ENCODE measurements around the gene SARDH. TPM values are rescaled to one million over a fixed set of nuclear protein-coding genes. Genes with fewer than 3 reads are reported as not detected.

SARDH gene, protein sequence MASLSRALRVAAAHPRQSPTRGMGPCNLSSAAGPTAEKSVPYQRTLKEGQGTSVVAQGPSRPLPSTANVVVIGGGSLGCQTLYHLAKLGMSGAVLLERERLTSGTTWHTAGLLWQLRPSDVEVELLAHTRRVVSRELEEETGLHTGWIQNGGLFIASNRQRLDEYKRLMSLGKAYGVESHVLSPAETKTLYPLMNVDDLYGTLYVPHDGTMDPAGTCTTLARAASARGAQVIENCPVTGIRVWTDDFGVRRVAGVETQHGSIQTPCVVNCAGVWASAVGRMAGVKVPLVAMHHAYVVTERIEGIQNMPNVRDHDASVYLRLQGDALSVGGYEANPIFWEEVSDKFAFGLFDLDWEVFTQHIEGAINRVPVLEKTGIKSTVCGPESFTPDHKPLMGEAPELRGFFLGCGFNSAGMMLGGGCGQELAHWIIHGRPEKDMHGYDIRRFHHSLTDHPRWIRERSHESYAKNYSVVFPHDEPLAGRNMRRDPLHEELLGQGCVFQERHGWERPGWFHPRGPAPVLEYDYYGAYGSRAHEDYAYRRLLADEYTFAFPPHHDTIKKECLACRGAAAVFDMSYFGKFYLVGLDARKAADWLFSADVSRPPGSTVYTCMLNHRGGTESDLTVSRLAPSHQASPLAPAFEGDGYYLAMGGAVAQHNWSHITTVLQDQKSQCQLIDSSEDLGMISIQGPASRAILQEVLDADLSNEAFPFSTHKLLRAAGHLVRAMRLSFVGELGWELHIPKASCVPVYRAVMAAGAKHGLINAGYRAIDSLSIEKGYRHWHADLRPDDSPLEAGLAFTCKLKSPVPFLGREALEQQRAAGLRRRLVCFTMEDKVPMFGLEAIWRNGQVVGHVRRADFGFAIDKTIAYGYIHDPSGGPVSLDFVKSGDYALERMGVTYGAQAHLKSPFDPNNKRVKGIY
- total RNA-seq: 4.7 TPM

- no peaks in the 10 kb centered on the region for H3K27me3 ChIP-seq (ENCODE audit: insufficient read depth, low read length)
- H3K9me3 ChIP-seq (ENCODE audit: low read depth, low read length): no peaks in the 10 kb centered on the region
- H3K4me1 ChIP-seq (ENCODE audit: insufficient read depth, low read length): peaks cover 4% of the 10 kb centered on the region
- H3K4me3 ChIP-seq (ENCODE audit: low read length): peak within 1 kb of the TSS; percentile 4
These were observed at the start of gene SARDH for GRCh38 chr9:133737774-133738639. SARDH (minus strand) TSS chr9:133738352; CDS start chr9:133734173, 4,179 bp downstream.

DNA sequence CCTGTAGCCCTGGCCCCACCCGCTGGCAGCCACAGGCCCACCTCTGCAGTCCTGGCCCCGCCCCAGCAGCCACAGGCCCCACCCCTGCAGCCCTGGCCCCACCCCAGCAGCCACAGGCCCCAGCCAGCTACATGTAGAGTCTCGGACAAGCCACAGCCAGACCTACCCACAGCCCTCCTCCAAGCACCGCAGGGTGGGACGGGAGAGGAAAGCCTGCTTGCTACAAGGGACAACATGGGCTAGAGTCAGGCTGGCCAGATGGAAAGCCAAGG, 49.5 kb upstream of the SARDH start:
- Histone ChIP-seq H3K4me1 (ENCODE audit: insufficient read depth, low read length) (peaks cover 59% of the 10 kb centered on the region), H3K4me3 (ENCODE audit: low read length) (no peak overlapping the region), H3K9me3 (ENCODE audit: low read depth, low read length) (no peaks in the 10 kb centered on the region), H3K27me3 (ENCODE audit: insufficient read depth, low read length) (no peaks in the 10 kb centered on the region)

GRCh38 chr9:133786907-133787753, 49.0 kb upstream of the SARDH start:
- no peak overlapping the region for H3K4me3 ChIP-seq (ENCODE audit: low read length)
- H3K27me3 ChIP-seq (ENCODE audit: insufficient read depth, low read length): no peaks in the 10 kb centered on the region
- no peaks in the 10 kb centered on the region for H3K9me3 ChIP-seq (ENCODE audit: low read depth, low read length)
- peaks cover 58% of the 10 kb centered on the region for H3K4me1 ChIP-seq (ENCODE audit: insufficient read depth, low read length)

DNA sequence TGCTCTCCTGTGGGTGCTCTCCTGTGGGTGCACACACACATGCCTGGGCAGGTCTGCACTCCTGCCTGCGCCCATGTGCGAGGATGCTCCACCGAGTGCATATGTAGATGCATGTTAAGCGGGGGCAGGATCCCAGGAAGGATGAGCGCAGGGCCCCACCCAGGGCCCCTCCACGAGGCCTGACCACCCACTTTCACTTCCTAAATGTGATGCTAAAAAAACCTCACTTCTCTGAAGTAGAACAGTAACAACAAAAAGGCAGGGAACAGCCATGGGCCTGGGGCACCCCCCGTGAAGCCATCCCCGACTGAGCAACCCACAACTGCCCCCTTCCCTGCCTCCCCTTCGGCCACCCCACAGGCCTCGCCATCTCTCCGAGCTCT, 48.2 kb upstream of the SARDH start:
- Histone ChIP-seq H3K4me3 (ENCODE audit: low read length) (no peak overlapping the region), H3K4me1 (ENCODE audit: insufficient read depth, low read length) (peaks cover 58% of the 10 kb centered on the region), H3K27me3 (ENCODE audit: insufficient read depth, low read length) (no peaks in the 10 kb centered on the region), H3K9me3 (ENCODE audit: low read depth, low read length) (no peaks in the 10 kb centered on the region)

GRCh38 chr9:133785753-133786370, 47.7 kb upstream of the SARDH start:
- Histone ChIP-seq H3K9me3 (ENCODE audit: low read depth, low read length) (no peaks in the 10 kb centered on the region), H3K4me1 (ENCODE audit: insufficient read depth, low read length) (peaks cover 58% of the 10 kb centered on the region), H3K27me3 (ENCODE audit: insufficient read depth, low read length) (no peaks in the 10 kb centered on the region), H3K4me3 (ENCODE audit: low read length) (no peak overlapping the region)

GRCh38 chr9:133784731-133785561, 46.8 kb upstream of the SARDH start:
- Histone ChIP-seq H3K27me3 (ENCODE audit: insufficient read depth, low read length) (no peaks in the 10 kb centered on the region), H3K9me3 (ENCODE audit: low read depth, low read length) (no peaks in the 10 kb centered on the region), H3K4me1 (ENCODE audit: insufficient read depth, low read length) (peaks cover 57% of the 10 kb centered on the region), H3K4me3 (ENCODE audit: low read length) (no peak overlapping the region)

GRCh38 chr9:133783331-133783731, 45.2 kb upstream of the SARDH start:
- Histone ChIP-seq H3K4me1 (ENCODE audit: insufficient read depth, low read length) (peaks cover 41% of the 10 kb centered on the region), H3K4me3 (ENCODE audit: low read length) (no peak overlapping the region), H3K9me3 (ENCODE audit: low read depth, low read length) (no peaks in the 10 kb centered on the region), H3K27me3 (ENCODE audit: insufficient read depth, low read length) (no peaks in the 10 kb centered on the region)

DNA sequence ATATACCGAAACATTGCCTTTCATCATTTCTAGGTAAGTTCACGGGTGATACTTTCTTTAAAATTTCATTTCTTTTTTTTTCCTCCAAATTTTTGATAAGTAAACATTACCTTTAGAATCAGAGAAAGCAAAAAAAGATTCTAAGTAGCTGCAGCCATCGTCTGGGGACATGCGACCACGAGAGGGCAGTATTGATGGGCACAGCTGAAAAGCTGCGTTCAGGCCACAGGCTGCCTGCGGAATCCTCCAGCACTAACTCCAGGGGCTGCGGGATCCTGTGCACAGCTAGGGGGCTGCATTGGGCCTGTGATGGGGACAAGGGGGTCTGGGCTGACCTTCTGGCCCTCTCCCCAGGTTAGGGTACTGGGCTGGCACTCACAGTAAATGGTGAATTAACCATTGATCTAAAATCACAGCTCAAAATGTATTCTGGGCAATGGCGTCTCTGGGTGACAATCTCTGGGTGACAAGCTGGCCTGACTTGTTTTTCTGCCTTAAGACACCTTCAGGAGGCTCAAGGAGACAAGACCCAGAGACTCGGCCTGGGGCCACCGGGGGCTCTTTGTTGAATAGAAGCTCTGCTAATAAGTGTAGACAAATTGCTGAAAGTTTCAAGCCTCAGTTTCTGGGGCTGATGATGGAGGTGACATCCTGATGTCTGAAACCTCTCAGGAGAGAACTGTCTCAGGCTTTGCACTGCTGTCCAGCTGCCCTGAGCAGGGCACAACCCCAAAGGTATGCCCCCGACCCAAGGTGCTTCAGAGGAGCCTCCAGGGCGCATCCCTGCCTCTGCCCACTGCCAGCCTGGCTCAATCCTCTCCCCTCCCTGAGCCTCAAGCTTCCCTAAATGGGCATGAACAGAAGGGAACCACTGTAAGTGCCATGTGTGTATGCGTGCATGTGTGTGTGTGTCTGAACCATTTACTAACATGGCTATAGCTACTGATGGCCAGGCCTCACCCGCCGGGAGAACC, 44.3 kb upstream of the SARDH start:
- Histone ChIP-seq H3K9me3 (ENCODE audit: low read depth, low read length) (no peaks in the 10 kb centered on the region), H3K27me3 (ENCODE audit: insufficient read depth, low read length) (no peaks in the 10 kb centered on the region), H3K4me1 (ENCODE audit: insufficient read depth, low read length) (peaks cover 32% of the 10 kb centered on the region), H3K4me3 (ENCODE audit: low read length) (no peak overlapping the region)

- H3K9me3 ChIP-seq (ENCODE audit: low read depth, low read length): no peaks in the 10 kb centered on the region
- no peaks in the 10 kb centered on the region for H3K27me3 ChIP-seq (ENCODE audit: insufficient read depth, low read length)
- H3K4me1 ChIP-seq (ENCODE audit: insufficient read depth, low read length): peaks cover 26% of the 10 kb centered on the region
- no peak overlapping the region for H3K4me3 ChIP-seq (ENCODE audit: low read length)
These were observed 43.6 kb upstream of the SARDH start for GRCh38 chr9:133781828-133782135.

DNA sequence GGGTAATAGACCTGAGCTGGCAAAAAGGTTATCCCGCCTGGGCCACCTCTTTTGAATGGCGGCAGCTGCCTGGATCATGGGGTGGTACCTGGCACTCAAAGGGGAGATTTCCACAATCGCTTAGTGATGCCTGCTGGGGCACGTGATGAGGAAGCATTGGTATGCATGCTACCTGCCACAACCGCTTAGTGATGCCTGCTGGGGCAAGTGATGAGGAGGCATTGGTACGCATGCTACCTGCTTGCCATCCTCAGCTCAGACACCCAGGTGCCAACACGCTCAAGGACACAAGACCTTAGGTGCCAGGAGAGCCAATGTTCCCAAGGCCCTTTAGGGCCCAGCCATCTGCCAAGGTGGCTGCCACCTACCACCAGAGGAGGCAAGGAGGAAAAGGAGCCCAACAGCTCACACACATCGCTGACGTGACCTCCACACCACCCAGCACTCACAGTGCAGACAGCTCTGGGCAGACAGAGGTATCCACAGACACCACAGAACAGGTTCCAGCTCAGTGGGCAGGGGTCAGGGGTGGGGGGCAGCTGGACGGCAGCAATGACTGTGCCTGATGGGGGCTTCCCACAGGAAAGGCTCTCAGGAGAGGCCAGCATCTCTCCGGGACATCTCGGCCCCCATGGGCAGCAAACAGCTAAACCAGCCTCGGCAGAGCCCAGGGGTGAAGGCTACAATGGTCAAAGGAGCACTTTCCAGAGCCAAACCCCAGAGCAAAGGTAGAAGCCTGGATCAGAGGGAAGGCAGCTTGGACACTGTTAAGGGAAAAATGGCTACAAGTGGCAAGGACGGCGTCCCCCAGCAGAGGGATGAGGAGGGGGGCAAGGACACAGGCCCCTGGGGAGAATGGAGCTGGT, 43.0 kb upstream of the SARDH start:
- no peak overlapping the region for H3K4me3 ChIP-seq (ENCODE audit: low read length)

DNA sequence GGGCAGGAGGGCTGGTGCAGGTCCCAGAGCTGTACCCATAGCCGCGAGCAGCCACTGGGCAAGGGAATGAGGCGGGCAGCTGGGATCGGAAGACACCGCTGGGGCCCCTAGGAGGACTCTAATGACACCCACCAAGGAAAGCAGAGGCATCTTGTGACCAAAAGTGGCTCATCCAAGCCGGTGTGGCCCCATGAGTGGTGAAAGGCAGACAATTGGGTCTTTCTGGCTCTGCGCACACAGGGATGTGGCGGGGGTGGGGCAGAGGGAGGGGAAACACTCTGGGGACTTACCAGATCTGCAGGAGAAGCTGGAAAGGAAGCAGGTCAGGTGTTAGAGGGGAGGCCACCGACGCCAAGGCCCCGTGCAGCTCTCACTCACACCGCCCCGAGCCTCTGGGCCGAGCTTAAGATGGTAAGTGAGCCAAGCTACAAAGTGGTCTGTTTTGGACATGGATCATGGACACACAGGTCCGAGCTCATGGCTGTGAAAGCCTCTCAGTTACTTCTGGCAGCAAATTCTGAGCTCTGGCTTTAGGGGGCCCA, 42.3 kb upstream of the SARDH start:
- H3K4me1 ChIP-seq (ENCODE audit: insufficient read depth, low read length): peaks cover 13% of the 10 kb centered on the region
- no peaks in the 10 kb centered on the region for H3K9me3 ChIP-seq (ENCODE audit: low read depth, low read length)
- no peaks in the 10 kb centered on the region for H3K27me3 ChIP-seq (ENCODE audit: insufficient read depth, low read length)
- H3K4me3 ChIP-seq (ENCODE audit: low read length): no peak overlapping the region

More for the DNA sequence above, 43.0 kb upstream of the SARDH start:
- Histone ChIP-seq H3K4me1 (ENCODE audit: insufficient read depth, low read length) (peaks cover 20% of the 10 kb centered on the region), H3K27me3 (ENCODE audit: insufficient read depth, low read length) (no peaks in the 10 kb centered on the region), H3K9me3 (ENCODE audit: low read depth, low read length) (no peaks in the 10 kb centered on the region)
